Measurements from ENCODE around the gene KRT74.

The KRT74 gene

DNA sequence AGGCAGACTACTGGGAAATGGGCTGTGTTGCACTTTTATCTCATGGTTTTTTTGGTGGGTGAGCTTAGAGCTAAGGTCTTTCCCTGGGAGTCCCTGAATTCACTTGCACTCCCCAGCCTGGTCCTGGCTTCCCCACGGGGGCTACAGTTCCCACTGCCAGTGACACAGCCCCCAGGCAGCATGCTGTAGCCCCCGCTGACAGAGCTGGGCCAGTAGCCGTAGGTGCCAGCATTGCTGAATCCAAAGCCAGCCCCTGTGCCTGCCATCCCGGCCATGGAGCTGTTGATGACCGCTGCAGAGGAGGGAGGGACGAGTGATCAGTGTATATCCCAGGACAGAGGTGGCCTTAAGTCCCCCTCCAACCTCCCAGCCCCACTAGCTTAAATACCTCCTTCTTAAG lies 34.5 kb upstream of the KRT74 start:
- Histone ChIP-seq H3K27me3 (ENCODE audit: insufficient read depth, poor library complexity, severe bottlenecking) (no peaks in the 10 kb centered on the region), H3K4me3 (ENCODE audit: severe bottlenecking) (no peak overlapping the region), H3K27ac (ENCODE audit: poor library complexity, severe bottlenecking) (no peak overlapping the region), H3K4me1 (ENCODE audit: insufficient read depth, poor library complexity, severe bottlenecking) (no peaks in the 10 kb centered on the region), H3K9me3 (ENCODE audit: severe bottlenecking) (no peaks in the 10 kb centered on the region), H3K36me3 (ENCODE audit: low read depth) (no peaks in the 10 kb centered on the region)
- TF ChIP-seq, protein P1, sequence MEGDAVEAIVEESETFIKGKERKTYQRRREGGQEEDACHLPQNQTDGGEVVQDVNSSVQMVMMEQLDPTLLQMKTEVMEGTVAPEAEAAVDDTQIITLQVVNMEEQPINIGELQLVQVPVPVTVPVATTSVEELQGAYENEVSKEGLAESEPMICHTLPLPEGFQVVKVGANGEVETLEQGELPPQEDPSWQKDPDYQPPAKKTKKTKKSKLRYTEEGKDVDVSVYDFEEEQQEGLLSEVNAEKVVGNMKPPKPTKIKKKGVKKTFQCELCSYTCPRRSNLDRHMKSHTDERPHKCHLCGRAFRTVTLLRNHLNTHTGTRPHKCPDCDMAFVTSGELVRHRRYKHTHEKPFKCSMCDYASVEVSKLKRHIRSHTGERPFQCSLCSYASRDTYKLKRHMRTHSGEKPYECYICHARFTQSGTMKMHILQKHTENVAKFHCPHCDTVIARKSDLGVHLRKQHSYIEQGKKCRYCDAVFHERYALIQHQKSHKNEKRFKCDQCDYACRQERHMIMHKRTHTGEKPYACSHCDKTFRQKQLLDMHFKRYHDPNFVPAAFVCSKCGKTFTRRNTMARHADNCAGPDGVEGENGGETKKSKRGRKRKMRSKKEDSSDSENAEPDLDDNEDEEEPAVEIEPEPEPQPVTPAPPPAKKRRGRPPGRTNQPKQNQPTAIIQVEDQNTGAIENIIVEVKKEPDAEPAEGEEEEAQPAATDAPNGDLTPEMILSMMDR (IDR thresholded peaks at IDR 0.05; ENCODE audit: poor library complexity, severe bottlenecking): no peak
- ATAC-seq (ENCODE audit: low read depth): no peak
- DNase-seq (ENCODE audit: low spot score): peak; percentile 31

DNA sequence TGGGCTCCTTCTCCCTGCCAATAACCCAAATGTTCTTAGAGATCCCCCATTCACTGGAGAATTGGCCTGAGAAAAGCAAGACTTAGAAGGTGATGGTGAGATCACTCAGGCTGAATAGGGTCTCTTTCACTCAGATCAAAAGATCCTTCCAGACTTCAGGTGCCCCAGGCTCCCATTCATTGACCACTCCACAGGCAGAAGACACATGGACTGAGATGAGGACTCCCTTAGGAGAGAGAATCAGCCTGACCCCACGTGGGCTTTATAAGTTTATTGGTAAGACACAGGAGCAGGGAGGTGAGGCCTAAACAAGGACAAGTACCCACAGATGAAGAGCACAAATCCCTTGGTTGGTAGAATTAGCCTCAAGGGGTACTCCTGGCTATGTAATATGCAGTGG lies 33.7 kb upstream of the KRT74 start:
- no peak overlapping the region for H3K27ac ChIP-seq (ENCODE audit: poor library complexity, severe bottlenecking)
- DNase-seq (ENCODE audit: low spot score) (no peak), ATAC-seq (ENCODE audit: low read depth) (no peak)
- H3K9me3 ChIP-seq (ENCODE audit: severe bottlenecking): no peaks in the 10 kb centered on the region
- H3K4me3 ChIP-seq (ENCODE audit: severe bottlenecking): no peak overlapping the region
- H3K4me1 ChIP-seq (ENCODE audit: insufficient read depth, poor library complexity, severe bottlenecking): no peaks in the 10 kb centered on the region
- TF ChIP-seq, protein P1 (IDR thresholded peaks at IDR 0.05; ENCODE audit: poor library complexity, severe bottlenecking): no peak
- no peaks in the 10 kb centered on the region for H3K27me3 ChIP-seq (ENCODE audit: insufficient read depth, poor library complexity, severe bottlenecking)
- H3K36me3 ChIP-seq (ENCODE audit: low read depth): no peaks in the 10 kb centered on the region

DNA sequence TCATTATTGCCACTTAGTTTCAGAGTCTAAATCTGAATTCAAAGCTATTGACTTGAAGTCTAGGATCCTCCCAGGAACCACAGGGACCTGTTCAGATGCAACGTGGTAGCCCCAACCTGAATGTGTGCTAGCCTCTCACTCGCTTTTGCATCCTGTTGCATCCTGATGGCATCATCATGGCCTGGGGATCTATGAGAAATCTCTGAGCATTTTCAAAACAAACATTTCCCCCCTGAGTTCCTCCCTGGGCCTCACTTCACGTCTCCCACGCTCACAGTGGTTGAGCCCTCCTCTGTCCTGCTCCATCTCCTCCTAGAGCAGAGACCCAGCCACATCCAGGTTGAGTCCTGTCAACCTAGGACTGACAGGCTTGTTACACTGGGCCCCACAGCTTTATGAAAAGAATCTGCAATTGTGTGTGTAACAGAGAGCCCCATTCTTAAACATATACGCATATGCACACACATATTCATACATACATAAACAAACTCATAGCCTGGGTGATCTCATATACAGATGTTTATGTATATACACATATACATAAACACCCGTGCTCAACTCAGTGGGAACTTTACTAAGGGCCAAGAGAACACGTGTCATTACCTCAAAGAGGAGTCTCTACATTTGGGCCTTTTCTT lies 33.1 kb upstream of the KRT74 start:
- Histone ChIP-seq H3K9me3 (ENCODE audit: severe bottlenecking) (no peaks in the 10 kb centered on the region), H3K4me3 (ENCODE audit: severe bottlenecking) (no peak overlapping the region), H3K36me3 (ENCODE audit: low read depth) (no peaks in the 10 kb centered on the region), H3K4me1 (ENCODE audit: insufficient read depth, poor library complexity, severe bottlenecking) (no peaks in the 10 kb centered on the region), H3K27ac (ENCODE audit: poor library complexity, severe bottlenecking) (no peak overlapping the region), H3K27me3 (ENCODE audit: insufficient read depth, poor library complexity, severe bottlenecking) (no peaks in the 10 kb centered on the region)
- TF ChIP-seq, protein P1 (IDR thresholded peaks at IDR 0.05; ENCODE audit: poor library complexity, severe bottlenecking): no peak
- no peak for DNase-seq (ENCODE audit: low spot score)
- no peak for ATAC-seq (ENCODE audit: low read depth)

DNA sequence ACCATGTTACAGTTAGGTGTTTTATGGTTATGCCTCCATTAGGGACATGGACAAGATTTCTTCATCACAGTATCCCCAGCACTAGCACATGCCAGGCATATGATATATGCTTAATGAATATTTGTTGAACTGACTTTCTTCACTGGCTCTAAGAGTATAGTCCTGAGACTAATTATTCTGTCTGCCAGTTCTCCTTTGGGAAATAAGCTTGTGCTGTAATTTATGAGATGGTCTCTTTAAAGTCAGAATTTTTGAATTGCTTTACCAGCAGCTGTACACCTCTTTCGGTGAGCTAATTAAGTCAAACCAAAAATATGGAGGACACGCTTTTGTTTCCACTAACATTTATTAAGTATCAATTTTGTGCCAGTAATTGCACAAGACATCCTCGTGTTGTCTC lies 32.5 kb upstream of the KRT74 start:
- no peak for DNase-seq (ENCODE audit: low spot score)
- no peak for ATAC-seq (ENCODE audit: low read depth)
- Histone ChIP-seq H3K27ac (ENCODE audit: poor library complexity, severe bottlenecking) (no peak overlapping the region), H3K4me1 (ENCODE audit: insufficient read depth, poor library complexity, severe bottlenecking) (no peaks in the 10 kb centered on the region), H3K9me3 (ENCODE audit: severe bottlenecking) (no peaks in the 10 kb centered on the region), H3K27me3 (ENCODE audit: insufficient read depth, poor library complexity, severe bottlenecking) (no peaks in the 10 kb centered on the region), H3K4me3 (ENCODE audit: severe bottlenecking) (no peak overlapping the region), H3K36me3 (ENCODE audit: low read depth) (no peaks in the 10 kb centered on the region)
- TF ChIP-seq, protein P1 (IDR thresholded peaks at IDR 0.05; ENCODE audit: poor library complexity, severe bottlenecking): no peak

DNA sequence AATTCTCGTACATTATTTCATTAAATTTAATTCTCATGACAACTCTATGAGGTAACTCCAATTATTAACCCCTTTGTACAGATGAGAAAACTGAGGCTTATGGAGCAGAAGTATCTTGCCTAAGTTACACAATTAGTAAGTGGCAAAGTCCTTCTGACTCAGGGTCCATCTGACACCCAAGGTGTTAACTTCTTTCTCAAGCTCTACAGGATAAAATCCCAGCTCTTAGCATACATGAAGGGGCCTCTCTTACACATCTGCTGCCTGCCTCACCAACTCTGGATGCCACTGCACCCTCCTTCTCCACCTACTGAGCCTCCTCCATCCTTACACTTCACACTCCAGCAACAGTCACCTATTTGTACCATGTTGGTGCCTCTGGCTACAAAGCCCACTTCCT lies 31.9 kb upstream of the KRT74 start:
- H3K36me3 ChIP-seq (ENCODE audit: low read depth): no peaks in the 10 kb centered on the region
- H3K9me3 ChIP-seq (ENCODE audit: severe bottlenecking): no peaks in the 10 kb centered on the region
- H3K27me3 ChIP-seq (ENCODE audit: insufficient read depth, poor library complexity, severe bottlenecking): no peaks in the 10 kb centered on the region
- no peaks in the 10 kb centered on the region for H3K4me1 ChIP-seq (ENCODE audit: insufficient read depth, poor library complexity, severe bottlenecking)
- DNase-seq (ENCODE audit: low spot score) (no peak), ATAC-seq (ENCODE audit: low read depth) (no peak)
- TF ChIP-seq, protein P1 (IDR thresholded peaks at IDR 0.05; ENCODE audit: poor library complexity, severe bottlenecking): no peak
- no peak overlapping the region for H3K4me3 ChIP-seq (ENCODE audit: severe bottlenecking)
- no peak overlapping the region for H3K27ac ChIP-seq (ENCODE audit: poor library complexity, severe bottlenecking)

Measured in RWPE2 (cell line).